ENCODE data around the gene NDUFS4. TPM values are rescaled to one million over a fixed set of nuclear protein-coding genes. Genes with fewer than 3 reads are reported as not detected.

Gene NDUFS4
- total and polyA plus RNA-seq, 9 of the 15 experiments (the other 6 are each of a cell fraction or from before 2014, with no cell fraction given), result 68.7 to 313 (median 113) TPM

DNA sequence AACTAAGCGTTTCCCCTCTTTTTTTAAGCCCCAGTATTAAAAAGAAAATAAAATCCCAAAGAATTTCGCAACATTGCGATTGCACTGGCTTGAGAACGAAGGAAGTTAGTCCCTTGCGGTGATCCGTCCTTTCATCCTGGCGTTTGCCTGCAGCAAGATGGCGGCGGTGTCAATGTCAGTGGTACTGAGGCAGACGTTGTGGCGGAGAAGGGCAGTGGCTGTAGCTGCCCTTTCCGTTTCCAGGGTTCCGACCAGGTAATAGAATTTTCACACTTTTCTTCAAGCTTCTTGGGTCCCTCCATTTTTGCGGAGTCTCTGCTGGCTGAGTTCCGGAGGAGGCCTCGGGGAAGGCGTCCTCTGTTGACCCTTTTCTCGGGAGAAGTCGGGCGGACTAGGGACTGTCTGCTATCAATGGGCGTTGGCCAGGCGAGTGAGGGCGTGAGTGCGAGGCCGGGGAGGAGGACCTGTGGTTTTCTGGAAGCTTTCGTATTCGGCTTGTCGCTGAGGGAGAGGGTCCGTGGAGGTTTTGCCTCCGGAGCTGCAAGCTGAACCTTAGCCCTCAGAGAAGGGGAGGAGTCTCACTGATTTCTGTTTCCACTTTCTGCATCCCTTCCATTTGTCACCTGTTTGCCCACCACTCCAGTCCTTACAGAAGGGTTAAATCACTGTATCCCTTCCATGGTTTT is at the start of gene NDUFS4 (continued):
- TF ChIP-seq RREB1 (CRISPR knock-in tag; IDR thresholded peaks at IDR 0.05) (no peak), XRCC5 (IDR thresholded peaks at IDR 0.05; ENCODE audit: low read depth, low read length) (no peak), TOE1 (IDR thresholded peaks at IDR 0.05; ENCODE audit: borderline replicate concordance) (peak; percentile 75), TOE1 (CRISPR knock-in tag; IDR thresholded peaks at IDR 0.05; ENCODE audit: borderline replicate concordance, low read depth) (no peak), ATF6 (CRISPR knock-in tag; IDR thresholded peaks at IDR 0.05) (0 out of 2 replicates have a peak, but pooled peaks have one; percentile 45), NONO (IDR thresholded peaks at IDR 0.05; ENCODE audit: low read depth in 2 of 2, low read length in 1 of 2) (no peak; a peak in 1 of 4 replicates), ZBTB2 (IDR thresholded peaks at IDR 0.05) (no peak), SUPT5H (IDR thresholded peaks at IDR 0.05) (peak; percentile 95)
- TF ChIP-seq, protein P1, sequence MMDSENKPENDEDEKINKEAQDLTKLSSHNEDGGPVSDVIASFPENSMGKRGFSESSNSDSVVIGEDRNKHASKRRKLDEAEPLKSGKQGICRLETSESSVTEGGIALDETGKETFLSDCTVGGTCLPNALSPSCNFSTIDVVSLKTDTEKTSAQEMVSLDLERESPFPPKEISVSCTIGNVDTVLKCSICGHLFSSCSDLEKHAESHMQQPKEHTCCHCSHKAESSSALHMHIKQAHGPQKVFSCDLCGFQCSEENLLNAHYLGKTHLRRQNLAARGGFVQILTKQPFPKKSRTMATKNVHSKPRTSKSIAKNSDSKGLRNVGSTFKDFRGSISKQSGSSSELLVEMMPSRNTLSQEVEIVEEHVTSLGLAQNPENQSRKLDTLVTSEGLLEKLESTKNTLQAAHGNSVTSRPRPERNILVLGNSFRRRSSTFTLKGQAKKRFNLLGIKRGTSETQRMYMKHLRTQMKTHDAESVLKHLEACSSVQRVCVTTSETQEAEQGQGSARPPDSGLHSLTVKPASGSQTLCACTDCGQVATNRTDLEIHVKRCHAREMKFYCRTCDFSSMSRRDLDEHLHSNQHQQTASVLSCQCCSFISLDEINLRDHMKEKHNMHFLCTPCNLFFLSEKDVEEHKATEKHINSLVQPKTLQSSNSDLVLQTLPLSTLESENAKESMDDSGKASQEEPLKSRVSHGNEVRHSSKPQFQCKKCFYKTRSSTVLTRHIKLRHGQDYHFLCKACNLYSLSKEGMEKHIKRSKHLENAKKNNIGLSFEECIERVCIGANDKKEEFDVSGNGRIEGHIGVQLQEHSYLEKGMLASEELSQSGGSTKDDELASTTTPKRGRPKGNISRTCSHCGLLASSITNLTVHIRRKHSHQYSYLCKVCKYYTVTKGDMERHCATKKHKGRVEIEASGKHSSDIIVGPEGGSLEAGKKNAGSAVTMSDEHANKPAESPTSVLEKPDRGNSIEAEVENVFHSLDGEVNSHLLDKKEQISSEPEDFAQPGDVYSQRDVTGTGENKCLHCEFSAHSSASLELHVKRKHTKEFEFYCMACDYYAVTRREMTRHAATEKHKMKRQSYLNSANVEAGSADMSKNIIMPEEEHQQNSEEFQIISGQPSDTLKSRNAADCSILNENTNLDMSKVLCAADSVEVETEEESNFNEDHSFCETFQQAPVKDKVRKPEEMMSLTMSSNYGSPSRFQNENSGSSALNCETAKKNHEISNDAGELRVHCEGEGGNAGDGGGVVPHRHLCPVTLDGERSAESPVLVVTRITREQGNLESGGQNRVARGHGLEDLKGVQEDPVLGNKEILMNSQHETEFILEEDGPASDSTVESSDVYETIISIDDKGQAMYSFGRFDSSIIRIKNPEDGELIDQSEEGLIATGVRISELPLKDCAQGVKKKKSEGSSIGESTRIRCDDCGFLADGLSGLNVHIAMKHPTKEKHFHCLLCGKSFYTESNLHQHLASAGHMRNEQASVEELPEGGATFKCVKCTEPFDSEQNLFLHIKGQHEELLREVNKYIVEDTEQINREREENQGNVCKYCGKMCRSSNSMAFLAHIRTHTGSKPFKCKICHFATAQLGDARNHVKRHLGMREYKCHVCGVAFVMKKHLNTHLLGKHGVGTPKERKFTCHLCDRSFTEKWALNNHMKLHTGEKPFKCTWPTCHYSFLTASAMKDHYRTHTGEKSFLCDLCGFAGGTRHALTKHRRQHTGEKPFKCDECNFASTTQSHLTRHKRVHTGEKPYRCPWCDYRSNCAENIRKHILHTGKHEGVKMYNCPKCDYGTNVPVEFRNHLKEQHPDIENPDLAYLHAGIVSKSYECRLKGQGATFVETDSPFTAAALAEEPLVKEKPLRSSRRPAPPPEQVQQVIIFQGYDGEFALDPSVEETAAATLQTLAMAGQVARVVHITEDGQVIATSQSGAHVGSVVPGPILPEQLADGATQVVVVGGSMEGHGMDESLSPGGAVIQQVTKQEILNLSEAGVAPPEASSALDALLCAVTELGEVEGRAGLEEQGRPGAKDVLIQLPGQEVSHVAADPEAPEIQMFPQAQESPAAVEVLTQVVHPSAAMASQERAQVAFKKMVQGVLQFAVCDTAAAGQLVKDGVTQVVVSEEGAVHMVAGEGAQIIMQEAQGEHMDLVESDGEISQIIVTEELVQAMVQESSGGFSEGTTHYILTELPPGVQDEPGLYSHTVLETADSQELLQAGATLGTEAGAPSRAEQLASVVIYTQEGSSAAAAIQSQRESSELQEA (IDR thresholded peaks at IDR 0.05; ENCODE audit: low read depth), result peak; percentile 98
